ENCODE data around the gene LYRM9. TPM values are rescaled to one million over a fixed set of nuclear protein-coding genes. Genes with fewer than 3 reads are reported as not detected.
"Not testable (repeated sequence)": the region's sequence is repeated elsewhere in the genome, so short reads cannot be mapped to it uniquely, and the experiment has no call there.

The LYRM9 gene
- total and polyA plus RNA-seq, 2 donors (not counting 1 experiment from before 2014, with no cell fraction given): 9.7 to 13.7 TPM

DNA sequence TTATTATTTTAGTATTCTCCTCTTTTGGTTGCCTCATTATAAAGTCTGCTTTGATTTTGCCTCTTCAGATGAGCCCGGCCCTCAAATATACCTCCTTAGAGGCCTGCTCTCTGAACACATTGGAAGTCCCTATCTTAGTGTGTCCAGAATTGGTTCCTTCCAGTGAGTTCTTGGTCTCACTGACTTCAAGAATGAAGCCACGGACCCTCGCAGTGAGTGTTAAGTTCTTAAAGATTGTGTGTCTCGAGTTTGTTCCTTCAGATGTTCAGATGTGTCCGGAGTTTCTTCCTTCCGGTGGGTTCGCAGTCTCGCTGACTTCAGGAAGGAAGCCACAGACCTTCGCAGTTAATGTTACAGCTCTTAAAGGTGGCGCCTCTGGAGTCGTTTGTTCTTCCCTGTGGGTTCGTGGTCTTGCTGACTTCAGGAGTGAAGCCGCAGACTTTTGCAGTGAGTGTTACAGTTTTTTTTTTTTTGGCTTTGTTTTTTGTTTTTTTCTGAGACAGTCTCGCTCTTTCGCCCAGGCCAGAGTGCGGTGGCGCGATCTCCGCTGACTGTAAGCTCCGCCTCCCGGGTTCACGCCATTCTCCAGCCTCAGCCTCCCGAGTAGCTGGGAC, 47.0 kb downstream of the LYRM9 start:
- H3K27me3 ChIP-seq (ENCODE audit: control insufficient read depth, insufficient read depth, low read length): no peaks in the 10 kb centered on the region
- H3K4me1 ChIP-seq (ENCODE audit: control insufficient read depth, extremely low read depth, insufficient read depth, low read length): no peaks in the 10 kb centered on the region
- DNase-seq (ENCODE audit: low read depth in 2 of 2): no peak
- H3K9ac ChIP-seq (ENCODE audit: insufficient read depth, low read length): no peak overlapping the region
- H3K79me2 ChIP-seq (ENCODE audit: control insufficient read depth, insufficient read depth, low read length): no peaks in the 10 kb centered on the region
- H3K4me3 ChIP-seq (replicated peaks in 1 of 4; ENCODE audit: control extremely low read depth in 1 of 4, insufficient read depth in 1 of 4, low read depth in 3 of 4, low read length in 4 of 4): no peak overlapping the region
- no peak overlapping the region for H2AFZ ChIP-seq (ENCODE audit: low read length)
- H3K4me2 ChIP-seq (ENCODE audit: extremely low read depth, insufficient read depth, low read length): no peak overlapping the region
- H4K20me1 ChIP-seq (ENCODE audit: control insufficient read depth, extremely low read depth, insufficient read depth, low read length): no peaks in the 10 kb centered on the region
- H3K27ac ChIP-seq (ENCODE audit: insufficient read depth, low read length): no peak overlapping the region
- TF ChIP-seq, protein P1, sequence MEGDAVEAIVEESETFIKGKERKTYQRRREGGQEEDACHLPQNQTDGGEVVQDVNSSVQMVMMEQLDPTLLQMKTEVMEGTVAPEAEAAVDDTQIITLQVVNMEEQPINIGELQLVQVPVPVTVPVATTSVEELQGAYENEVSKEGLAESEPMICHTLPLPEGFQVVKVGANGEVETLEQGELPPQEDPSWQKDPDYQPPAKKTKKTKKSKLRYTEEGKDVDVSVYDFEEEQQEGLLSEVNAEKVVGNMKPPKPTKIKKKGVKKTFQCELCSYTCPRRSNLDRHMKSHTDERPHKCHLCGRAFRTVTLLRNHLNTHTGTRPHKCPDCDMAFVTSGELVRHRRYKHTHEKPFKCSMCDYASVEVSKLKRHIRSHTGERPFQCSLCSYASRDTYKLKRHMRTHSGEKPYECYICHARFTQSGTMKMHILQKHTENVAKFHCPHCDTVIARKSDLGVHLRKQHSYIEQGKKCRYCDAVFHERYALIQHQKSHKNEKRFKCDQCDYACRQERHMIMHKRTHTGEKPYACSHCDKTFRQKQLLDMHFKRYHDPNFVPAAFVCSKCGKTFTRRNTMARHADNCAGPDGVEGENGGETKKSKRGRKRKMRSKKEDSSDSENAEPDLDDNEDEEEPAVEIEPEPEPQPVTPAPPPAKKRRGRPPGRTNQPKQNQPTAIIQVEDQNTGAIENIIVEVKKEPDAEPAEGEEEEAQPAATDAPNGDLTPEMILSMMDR (conservative IDR thresholded peaks at IDR 0.05 in 1 of 2, IDR thresholded peaks at IDR 0.05 in 1 of 2; ENCODE audit: low read depth in 1 of 2, low read length in 2 of 2): no peak
- TF ChIP-seq EZH2 (IDR thresholded peaks at IDR 0.05; ENCODE audit: low read length, missing control alignments): no peak
- no peaks in the 10 kb centered on the region for H3K36me3 ChIP-seq (ENCODE audit: control insufficient read depth, insufficient read depth, low read length)
- no peaks in the 10 kb centered on the region for H3K9me3 ChIP-seq (ENCODE audit: control insufficient read depth, insufficient read depth, low read depth, low read length)

DNA sequence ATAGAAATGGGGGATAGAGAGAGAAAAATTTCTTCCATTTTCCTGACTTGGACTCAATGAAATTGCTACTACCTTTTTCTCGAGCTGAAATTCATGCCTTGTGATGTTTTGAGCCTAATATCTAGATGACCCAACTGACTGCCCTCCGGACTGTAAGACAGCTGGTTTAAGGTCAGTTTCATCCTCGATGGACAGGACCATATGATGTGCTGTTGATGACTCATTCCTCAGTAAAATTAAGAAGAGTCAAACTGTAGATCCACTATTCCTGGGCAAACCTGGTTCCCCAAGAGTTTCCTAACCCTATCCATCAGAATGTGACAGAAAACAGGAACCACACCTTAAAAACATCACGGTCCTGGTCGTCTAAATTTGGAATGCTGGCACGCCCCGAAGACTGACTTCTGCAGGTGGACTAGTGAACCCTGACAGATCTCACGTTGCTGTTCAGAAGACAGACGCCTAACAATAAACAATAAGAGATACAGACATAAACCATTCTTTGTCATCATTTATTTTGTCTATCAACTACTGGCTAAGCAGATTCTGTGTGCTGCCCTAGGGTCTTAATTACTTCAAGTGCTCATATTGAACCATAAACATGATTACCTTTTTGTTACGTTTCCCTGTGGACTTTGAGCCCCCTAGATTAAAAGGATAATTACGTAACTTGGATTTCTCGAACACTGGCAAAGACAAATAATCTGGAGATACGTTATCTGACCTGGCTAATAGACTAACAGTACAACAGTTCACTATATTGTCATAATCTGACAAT, 47.7 kb downstream of the LYRM9 start:
- DNase-seq (ENCODE audit: low read depth in 2 of 2): no peak
- no peak overlapping the region for H2AFZ ChIP-seq (ENCODE audit: low read length)

DNA sequence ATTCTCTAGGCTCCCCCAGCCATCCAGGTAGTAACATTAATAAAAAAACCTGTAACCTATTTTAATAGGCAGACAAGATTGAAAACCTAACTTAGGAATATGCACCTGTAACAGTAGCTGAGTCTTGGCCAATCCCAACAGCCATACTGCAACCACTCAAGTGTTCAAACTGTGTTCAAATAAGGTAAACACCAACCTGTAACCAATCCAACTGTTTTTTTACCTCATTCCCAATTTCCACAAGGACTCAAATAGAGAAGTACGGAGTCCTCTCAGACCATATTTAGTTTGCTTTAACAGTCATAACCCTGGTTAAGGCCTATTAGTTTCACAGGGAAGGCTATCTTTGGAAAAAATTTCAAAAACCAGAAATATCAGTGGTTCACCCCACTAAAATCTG, 52.5 kb downstream of the LYRM9 start:
- H3K9ac ChIP-seq (ENCODE audit: insufficient read depth, low read length): no peak overlapping the region
- H3K79me2 ChIP-seq (ENCODE audit: control insufficient read depth, insufficient read depth, low read length): no peaks in the 10 kb centered on the region
- no peak overlapping the region for H3K27ac ChIP-seq (ENCODE audit: insufficient read depth, low read length)
- no peak overlapping the region for H2AFZ ChIP-seq (ENCODE audit: low read length)
- no peak for DNase-seq (ENCODE audit: low read depth in 2 of 2)
- no peaks in the 10 kb centered on the region for H3K36me3 ChIP-seq (ENCODE audit: control insufficient read depth, insufficient read depth, low read length)
- H3K4me3 ChIP-seq (replicated peaks in 1 of 4; ENCODE audit: control extremely low read depth in 1 of 4, insufficient read depth in 1 of 4, low read depth in 3 of 4, low read length in 4 of 4): no peak overlapping the region
- H3K4me2 ChIP-seq (ENCODE audit: extremely low read depth, insufficient read depth, low read length): no peak overlapping the region
- H3K27me3 ChIP-seq (ENCODE audit: control insufficient read depth, insufficient read depth, low read length): no peaks in the 10 kb centered on the region
- TF ChIP-seq, protein P1 (conservative IDR thresholded peaks at IDR 0.05 in 1 of 2, IDR thresholded peaks at IDR 0.05 in 1 of 2; ENCODE audit: low read depth in 1 of 2, low read length in 2 of 2): no peak
- H4K20me1 ChIP-seq (ENCODE audit: control insufficient read depth, extremely low read depth, insufficient read depth, low read length): no peaks in the 10 kb centered on the region
- no peaks in the 10 kb centered on the region for H3K9me3 ChIP-seq (ENCODE audit: control insufficient read depth, insufficient read depth, low read depth, low read length)
- no peaks in the 10 kb centered on the region for H3K4me1 ChIP-seq (ENCODE audit: control insufficient read depth, extremely low read depth, insufficient read depth, low read length)

More for the DNA sequence above, 47.7 kb downstream of the LYRM9 start:
- no peaks in the 10 kb centered on the region for H3K4me1 ChIP-seq (ENCODE audit: control insufficient read depth, extremely low read depth, insufficient read depth, low read length)
- no peak overlapping the region for H3K9ac ChIP-seq (ENCODE audit: insufficient read depth, low read length)
- H3K27ac ChIP-seq (ENCODE audit: insufficient read depth, low read length): no peak overlapping the region
- H3K36me3 ChIP-seq (ENCODE audit: control insufficient read depth, insufficient read depth, low read length): no peaks in the 10 kb centered on the region
- no peaks in the 10 kb centered on the region for H3K9me3 ChIP-seq (ENCODE audit: control insufficient read depth, insufficient read depth, low read depth, low read length)
- TF ChIP-seq, protein P1 (conservative IDR thresholded peaks at IDR 0.05 in 1 of 2, IDR thresholded peaks at IDR 0.05 in 1 of 2; ENCODE audit: low read depth in 1 of 2, low read length in 2 of 2): no peak
- no peak for TF ChIP-seq EZH2 (IDR thresholded peaks at IDR 0.05; ENCODE audit: low read length, missing control alignments)
- H3K27me3 ChIP-seq (ENCODE audit: control insufficient read depth, insufficient read depth, low read length): no peaks in the 10 kb centered on the region
- no peak overlapping the region for H3K4me3 ChIP-seq (replicated peaks in 1 of 4; ENCODE audit: control extremely low read depth in 1 of 4, insufficient read depth in 1 of 4, low read depth in 3 of 4, low read length in 4 of 4)
- H4K20me1 ChIP-seq (ENCODE audit: control insufficient read depth, extremely low read depth, insufficient read depth, low read length): no peaks in the 10 kb centered on the region
- H3K4me2 ChIP-seq (ENCODE audit: extremely low read depth, insufficient read depth, low read length): no peak overlapping the region
- H3K79me2 ChIP-seq (ENCODE audit: control insufficient read depth, insufficient read depth, low read length): no peaks in the 10 kb centered on the region

DNA sequence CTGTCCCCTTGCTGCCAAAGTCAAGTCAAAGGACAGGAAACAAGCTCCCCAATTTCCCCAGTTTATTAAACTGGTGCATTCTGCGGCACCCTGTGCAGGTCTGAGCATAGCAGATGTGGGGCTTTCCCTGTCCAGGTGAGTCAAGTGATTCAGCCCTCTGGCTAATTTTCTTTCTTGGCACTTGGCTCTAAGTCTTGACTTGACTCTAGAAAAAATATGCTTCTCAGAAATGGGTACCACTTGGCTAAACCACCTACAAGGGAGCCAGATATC, 52.8 kb downstream of the LYRM9 start:
- H3K27me3 ChIP-seq (ENCODE audit: control insufficient read depth, insufficient read depth, low read length); H2AFZ ChIP-seq (ENCODE audit: low read length); DNase-seq (ENCODE audit: low read depth in 2 of 2); H3K4me2 ChIP-seq (ENCODE audit: extremely low read depth, insufficient read depth, low read length); H3K9ac ChIP-seq (ENCODE audit: insufficient read depth, low read length); H3K4me1 ChIP-seq (ENCODE audit: control insufficient read depth, extremely low read depth, insufficient read depth, low read length); H3K9me3 ChIP-seq (ENCODE audit: control insufficient read depth, insufficient read depth, low read depth, low read length); H3K79me2 ChIP-seq (ENCODE audit: control insufficient read depth, insufficient read depth, low read length); H3K27ac ChIP-seq (ENCODE audit: insufficient read depth, low read length); H3K4me3 ChIP-seq (replicated peaks in 1 of 4; ENCODE audit: control extremely low read depth in 1 of 4, insufficient read depth in 1 of 4, low read depth in 3 of 4, low read length in 4 of 4); H3K36me3 ChIP-seq (ENCODE audit: control insufficient read depth, insufficient read depth, low read length); H4K20me1 ChIP-seq (ENCODE audit: control insufficient read depth, extremely low read depth, insufficient read depth, low read length): not testable (repeated sequence)
